Mammary epithelial cell (primary cell): ENCODE measurements around the gene KAT8.

Experiments used
- CTCF ChIP-seq, 2 donors: IDR thresholded peaks in 1 of 2; conservative IDR thresholded peaks in 1 of 2; 2 replicates each; pipeline ENCODE4 v1.5.1; 2011 to 2012; ENCODE audit warnings: inconsistent platforms in 2 of 2, low read length in 2 of 2, mild to moderate bottlenecking in 2 of 2, control low read depth in 1 of 2, low read depth in 1 of 2; ENCODE audit not compliant: insufficient read depth in 1 of 2; ENCODE audit errors: extremely low read depth in 1 of 2
- EZH2 ChIP-seq: IDR thresholded peaks from 2 replicates; pipeline ENCODE4 v1.6.1; 2012; ENCODE audit warnings: low read length, inconsistent platforms, borderline replicate concordance

GRCh38 chr16:31129568-31130335 is 12.3 kb downstream of the KAT8 start:
- no peak for TF ChIP-seq EZH2
- TF ChIP-seq CTCF (conservative IDR thresholded peaks at IDR 0.05 in 1 of 2, IDR thresholded peaks at IDR 0.05 in 1 of 2; ENCODE audit: extremely low read depth in 1 of 2, insufficient read depth in 1 of 2, low read depth in 1 of 2, low read length in 2 of 2) = peak in 1 of 2 donors; percentile 36
